Bone marrow (tissue), 2 donors: Measurements from ENCODE around the gene CD69.
"Not testable (repeated sequence)": the region's sequence is repeated elsewhere in the genome, so short reads cannot be mapped to it uniquely, and the experiment has no call there.

Experiments used
- DNase-seq, 2 donors: peaks; one replicate each; lab custom pipeline; 2025; lab: John Stamatoyannopoulos, UW

CD69 gene

GRCh38 chr12:9750276-9751203, 10.2 kb downstream of the CD69 start:
- DNase-seq: peak in 1 of 2 donors; percentile 83

GRCh38 chr12:9749640-9750039, 11.1 kb downstream of the CD69 start:
- DNase-seq: no peak

DNA sequence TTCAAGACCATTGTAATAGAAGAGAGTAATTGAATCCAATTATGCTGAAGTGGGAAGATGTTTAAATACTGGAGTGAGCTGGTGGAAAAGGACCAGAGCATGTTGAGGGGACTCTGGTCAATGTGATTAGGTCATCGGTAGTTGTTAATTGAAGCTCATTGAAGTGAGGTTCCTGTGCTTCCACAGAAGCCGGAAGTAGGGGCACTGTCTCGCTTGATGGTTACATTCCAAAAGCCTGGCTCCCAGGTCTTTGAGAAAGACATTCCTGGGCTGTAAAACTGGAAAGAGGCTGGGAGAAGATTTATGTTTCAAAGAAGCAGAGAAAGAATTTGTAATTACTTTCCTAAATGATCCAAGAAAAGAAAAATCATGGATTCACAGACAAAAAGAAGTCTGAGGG, 15.5 kb downstream of the CD69 start:
- DNase-seq: no peak

- DNase-seq: no peak
These were observed 18.0 kb downstream of the CD69 start for GRCh38 chr12:9742661-9743060.

DNA sequence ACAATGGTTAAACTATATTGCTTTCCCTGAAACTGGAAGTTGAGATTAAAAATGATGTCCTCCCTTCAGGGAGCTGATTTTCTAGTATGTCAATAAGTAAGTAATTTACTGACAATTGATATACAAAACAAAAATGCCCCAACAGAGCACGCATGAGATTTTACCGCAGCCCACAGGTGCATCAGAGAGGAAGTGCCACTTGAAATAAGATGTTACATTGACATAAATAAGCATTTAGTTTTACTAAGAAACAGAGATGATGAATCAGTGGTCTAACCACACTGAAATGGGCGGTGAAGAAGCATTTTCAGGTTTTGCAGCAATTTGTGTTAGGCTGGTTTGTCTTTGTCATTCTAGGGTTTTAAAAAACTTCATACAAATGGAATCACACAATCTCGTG, 19.0 kb downstream of the CD69 start:
- DNase-seq: peak in 1 of 2 donors; percentile 68

GRCh38 chr12:9740106-9740750, 20.5 kb downstream of the CD69 start:
- no peak for DNase-seq

- DNase-seq: not testable (repeated sequence)
These were observed 21.1 kb downstream of the CD69 start for GRCh38 chr12:9739404-9740105.

DNA sequence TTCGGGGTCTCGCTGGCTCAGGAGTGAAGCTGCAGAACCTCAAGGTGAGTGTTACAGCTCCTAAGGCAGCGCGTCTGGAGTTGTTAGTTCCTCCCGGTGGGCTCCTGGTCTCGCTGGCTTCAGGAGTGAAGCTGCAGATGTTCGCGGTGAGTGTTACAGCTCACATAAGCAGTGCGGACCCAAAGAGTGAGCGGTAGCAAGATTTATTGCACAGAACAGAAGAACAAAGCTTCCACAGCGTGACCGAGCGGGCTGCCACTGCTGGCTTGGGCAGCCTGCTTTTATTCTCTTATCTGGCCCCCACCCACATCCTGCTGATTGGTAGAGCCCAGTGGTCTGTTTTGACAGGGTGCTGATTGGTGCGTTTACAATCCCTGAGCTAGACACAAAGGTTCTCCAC, 21.8 kb downstream of the CD69 start:
- DNase-seq: not testable (repeated sequence)

- peak in 1 of 2 donors; percentile 90 for DNase-seq
These were observed 23.6 kb downstream of the CD69 start for GRCh38 chr12:9736936-9737705.

GRCh38 chr12:9735601-9736000, 25.1 kb downstream of the CD69 start:
- no peak for DNase-seq

DNA sequence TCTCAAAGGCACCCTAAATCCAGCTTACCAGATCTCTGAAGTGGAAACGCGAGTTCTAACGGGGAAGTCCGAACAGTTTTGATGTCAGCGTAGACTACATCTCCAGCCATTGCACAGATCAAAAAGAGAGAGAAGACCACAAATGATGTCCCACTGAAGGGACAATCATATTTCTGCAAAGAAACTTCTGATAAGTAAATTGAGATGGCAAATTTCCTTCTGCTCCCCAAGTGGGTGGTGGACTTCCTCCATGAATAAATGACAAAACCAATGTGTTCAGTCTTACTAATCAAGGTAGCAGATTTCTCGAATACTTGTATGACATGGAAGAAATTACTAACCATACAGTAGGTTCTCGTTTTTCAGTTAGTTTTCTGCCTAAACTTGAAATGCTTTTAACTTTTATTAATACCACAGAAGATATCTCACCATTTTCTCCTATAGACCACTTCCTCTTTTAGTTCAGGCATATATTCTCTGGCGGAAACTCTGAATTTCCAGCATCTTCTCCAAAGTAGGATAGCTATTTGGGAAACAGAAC, 27.7 kb downstream of the CD69 start, which contains the start of gene CLECL1:
Gene CLECL1 (minus strand): TSS at position 177 of the 541 bp plus-strand sequence.
- DNase-seq: peak in 1 of 2 donors; percentile 57

DNA sequence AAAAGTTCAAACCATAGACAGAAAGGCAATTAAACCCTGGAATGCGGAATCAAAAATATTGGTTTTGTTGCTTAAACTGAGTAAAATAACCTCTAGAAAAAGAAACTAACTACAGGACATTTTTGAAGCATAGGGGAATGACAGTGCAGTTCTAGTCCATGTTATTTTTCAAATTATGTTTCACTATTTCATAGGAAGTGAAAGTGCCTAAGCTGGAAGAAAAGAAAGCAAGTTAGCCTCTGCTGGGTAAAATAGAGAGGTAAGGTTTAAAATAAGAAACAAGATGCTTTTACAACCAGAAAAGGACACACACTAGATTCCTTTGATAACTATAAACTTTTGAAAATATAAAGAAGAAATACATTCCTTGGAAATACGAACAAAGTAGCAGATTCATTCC, 28.9 kb downstream of the CD69 start:
- peak in 1 of 2 donors; percentile 70 for DNase-seq

- DNase-seq: no peak
These were observed 29.3 kb downstream of the CD69 start for GRCh38 chr12:9731393-9731792.

DNA sequence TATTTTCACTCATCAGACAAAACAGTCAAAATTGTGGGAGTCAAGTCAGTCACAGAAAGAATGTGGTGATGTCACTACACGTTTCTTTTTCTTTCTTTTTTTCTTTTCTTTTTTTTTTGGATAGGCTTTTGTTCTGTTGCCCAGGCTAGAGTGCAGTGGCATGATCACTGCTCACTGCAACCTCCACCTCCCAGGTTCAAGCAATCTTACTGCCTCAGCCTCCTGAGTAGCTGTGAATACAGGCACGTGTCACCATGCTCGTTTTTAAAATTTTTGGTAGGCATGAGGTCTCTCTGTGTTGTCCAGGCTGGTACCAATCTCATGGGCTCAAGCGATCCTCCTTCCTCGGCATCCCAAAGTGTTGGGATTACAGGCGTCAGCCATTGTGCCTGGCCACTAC, 30.1 kb downstream of the CD69 start:
- DNase-seq: no peak

DNA sequence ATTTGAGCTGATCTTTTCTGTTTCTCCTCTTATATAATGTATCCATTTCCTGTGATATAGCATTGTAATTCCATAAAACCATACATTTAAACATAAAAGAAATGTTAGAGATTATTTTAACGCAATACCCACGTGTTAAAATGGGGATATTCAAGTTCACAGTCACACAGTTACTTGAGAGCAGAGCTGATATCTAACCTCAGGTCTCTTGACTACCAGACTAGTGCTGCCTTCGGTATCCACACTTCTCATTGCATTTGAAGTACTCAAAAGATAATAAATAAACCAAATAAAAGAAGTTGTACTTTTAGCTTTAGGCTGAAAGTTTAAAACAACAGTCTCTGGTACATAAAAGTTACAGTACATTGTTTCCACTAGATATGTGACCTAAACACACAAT, 30.7 kb downstream of the CD69 start:
- no peak for DNase-seq

DNA sequence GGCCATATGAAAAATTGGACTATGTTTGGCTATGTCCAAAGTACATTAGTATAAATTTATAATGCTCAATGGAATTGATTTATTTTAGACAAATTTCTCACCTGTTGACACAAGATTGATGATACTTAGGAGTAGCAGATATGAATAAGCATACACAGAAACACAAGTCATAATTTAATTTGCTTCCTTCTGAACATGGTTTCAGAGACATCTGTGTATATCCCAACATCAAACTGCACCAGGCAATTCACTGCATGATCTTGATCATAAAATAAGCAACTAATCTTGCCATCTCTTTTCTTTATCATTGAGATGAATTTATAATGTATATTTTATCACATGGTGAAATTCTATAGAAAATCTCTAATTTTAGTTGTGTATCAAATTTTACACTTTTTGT, 31.6 kb downstream of the CD69 start:
- DNase-seq: no peak

DNA sequence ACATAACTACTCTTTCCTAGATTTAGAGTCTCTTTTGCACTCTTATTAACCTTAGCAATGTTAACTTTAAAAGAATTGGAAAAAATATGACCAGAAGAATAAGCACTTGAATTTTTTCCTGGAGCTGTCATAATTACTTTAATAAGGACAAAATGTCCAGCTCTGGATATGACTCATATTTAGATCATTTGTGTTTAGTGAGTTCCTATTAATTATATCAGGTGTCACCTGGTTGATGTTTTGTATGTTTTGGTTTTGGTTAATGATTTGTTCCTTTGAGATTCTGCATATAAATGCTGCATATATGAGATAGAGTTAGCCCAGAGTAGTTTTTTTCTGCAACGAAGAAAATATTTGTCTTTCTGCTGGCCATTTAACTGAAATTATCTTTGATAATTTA, 32.9 kb downstream of the CD69 start:
- DNase-seq: no peak

- no peak for DNase-seq
These were observed 35.4 kb downstream of the CD69 start for GRCh38 chr12:9725213-9725870.

GRCh38 chr12:9724023-9724422, 36.7 kb downstream of the CD69 start:
- DNase-seq: no peak

DNA sequence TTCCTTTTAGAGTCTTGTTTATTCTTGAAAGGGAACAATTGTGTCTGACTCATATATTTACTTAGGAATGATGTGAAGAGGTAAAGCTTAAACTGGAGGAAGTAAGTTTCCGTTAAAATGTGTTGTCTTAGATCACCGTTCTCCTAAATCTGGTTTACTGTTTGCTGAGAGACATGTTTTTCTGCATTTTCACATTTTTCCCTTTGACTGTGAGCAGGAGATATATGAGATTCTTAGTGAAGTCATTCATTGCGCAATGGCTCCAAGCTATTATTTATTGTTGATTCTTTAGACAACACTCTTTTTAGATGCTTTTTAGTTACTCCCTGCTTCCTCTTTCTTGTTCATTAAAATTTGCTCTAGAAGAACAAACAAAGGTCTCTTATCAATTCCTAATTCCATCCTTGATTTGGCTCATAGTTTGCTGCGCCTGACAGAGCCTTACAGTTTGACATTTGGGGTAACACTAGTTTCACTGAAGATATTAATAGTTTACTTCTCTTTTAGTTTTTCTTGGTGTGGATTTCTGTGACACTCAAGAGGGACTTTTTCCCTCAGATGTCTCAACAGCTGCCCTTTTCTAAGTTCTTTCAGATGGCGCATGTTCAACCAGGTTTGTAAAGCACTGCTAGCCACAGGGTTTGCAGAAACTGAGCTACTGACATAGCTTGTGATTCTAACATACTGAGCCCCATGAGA, 39.2 kb downstream of the CD69 start:
- DNase-seq: peak in 1 of 2 donors; percentile 38
